HCT116 (cell line): ENCODE results near the gene NEDD4. TPM values are rescaled to one million over a fixed set of nuclear protein-coding genes. Genes with fewer than 3 reads are reported as not detected.

Source experiments
- ATAC-seq: fragments of 200-7000 bp; cut with Tn5 transposase; 2 replicates; pipeline ENCODE4 v1.9.1; 2020; ENCODE audit warnings: mild to moderate bottlenecking, moderate library complexity
- BruUV-seq: library from RNA; stranded (reverse); fragments of 400-500 nt; replicated peaks from 2 replicates; lab custom pipeline; 2021; lab: Mats Ljungman, UMichigan
- CTCF ChIA-PET: fragments of 300-600 bp; sonication (Branson Sonifier 250); formaldehyde crosslinking; loops from one replicate; lab custom pipeline; 2021; ENCODE audit warnings: antibody characterized with exemption; lab: Charles Lee
- POLR2A ChIA-PET: fragments of 300-600, 350-600 bp; sonication (Branson Sonifier 250); formaldehyde crosslinking; loops from one replicate; lab custom pipeline; 2021; ENCODE audit warnings: antibody characterized with exemption; lab: Charles Lee
- RAD21 ChIA-PET, 2 experiments: fragments of 300-600 bp; sonication (Branson Sonifier 250); formaldehyde crosslinking; loops; one replicate each; lab custom pipeline; 2023; ENCODE audit warnings: low total read pairs in 2 of 2; ENCODE audit not compliant: uncharacterized antibody in 2 of 2, unreplicated experiment in 2 of 2, low non-redundant PET in 1 of 2; lab: Charles Lee
- DNase-seq: peaks from one replicate; pipeline ENCODE4 v3.0.0-alpha.2; 2010; ENCODE audit warnings: low read depth, low spot score
- H2AFZ ChIP-seq: fragments of 200-600 bp; shearing (Covaris generic), sonication (generic); 2 replicates; pipeline ENCODE4 v1.6.1; 2017; ENCODE audit warnings: low read depth, mixed run types, mixed read lengths, antibody characterized with exemption, low read length; ENCODE audit not compliant: poor library complexity, severe bottlenecking
- H3K27ac ChIP-seq: 2 replicates; pipeline ENCODE4 v1.5.1; 2012; ENCODE audit warnings: low read depth, low read length
- H3K27me3 ChIP-seq: fragments of 200-600 bp; sonication (generic); 2 replicates; pipeline ENCODE4 v1.6.1; 2016; ENCODE audit warnings: mixed run types, low read length, mixed read lengths; ENCODE audit not compliant: insufficient read depth
- H3K36me3 ChIP-seq, 2 experiments: fragments of 200-500 bp in 1 of 2; fragments of 200-600 bp in 1 of 2; sonication (Bioruptor generic) in 1 of 2; sonication (generic) in 1 of 2; 2 replicates each; pipeline versions ENCODE4 v1.5.1 to v1.6.1; 2014 to 2016; ENCODE audit warnings: low read length in 2 of 2, inconsistent platforms in 1 of 2, mixed read lengths in 1 of 2, mixed run types in 1 of 2; ENCODE audit not compliant: insufficient read depth in 2 of 2, control insufficient read depth in 1 of 2
- H3K4me1 ChIP-seq, 2 experiments: fragments of 200-600 bp in 1 of 2; sonication (generic) in 1 of 2; 2 replicates each; pipeline versions ENCODE4 v1.5.1 to v1.6.1; 2012 to 2017; ENCODE audit warnings: low read length in 2 of 2, inconsistent platforms in 1 of 2, mild to moderate bottlenecking in 1 of 2, mixed read lengths in 1 of 2, mixed run types in 1 of 2, moderate library complexity in 1 of 2; ENCODE audit not compliant: insufficient read depth in 2 of 2, control insufficient read depth in 1 of 2
- H3K4me2 ChIP-seq: fragments of 200-600 bp; sonication (generic); 2 replicates; pipeline ENCODE4 v1.6.1; 2017; ENCODE audit warnings: mixed run types, low read length, mixed read lengths
- H3K4me3 ChIP-seq, 2 experiments: fragments of 200-600 bp in 1 of 2; sonication (generic) in 1 of 2; replicated peaks in 1 of 2; 2 replicates each; pipeline ENCODE4 v1.5.1; 2011 to 2016; ENCODE audit warnings: low read length in 2 of 2, control low read depth in 1 of 2, low read depth in 1 of 2, mild to moderate bottlenecking in 1 of 2, mixed read lengths in 1 of 2, mixed run types in 1 of 2
- H3K79me2 ChIP-seq: fragments of 200-600 bp; sonication (generic); 2 replicates; pipeline ENCODE4 v1.6.1; 2017; ENCODE audit warnings: mild to moderate bottlenecking, mixed run types, low read length, moderate library complexity, mixed read lengths; ENCODE audit not compliant: insufficient read depth
- H3K9ac ChIP-seq: fragments of 200-600 bp; sonication (generic); 2 replicates; pipeline ENCODE4 v1.6.1; 2016; ENCODE audit warnings: low read length, mixed read lengths
- H3K9me2 ChIP-seq: fragments of 200-600 bp; sonication (generic), shearing (Covaris generic); 2 replicates; pipeline ENCODE4 v1.6.1; 2017; ENCODE audit warnings: mixed run types, mild to moderate bottlenecking, moderate library complexity; ENCODE audit not compliant: insufficient read depth
- H3K9me3 ChIP-seq, 2 experiments: fragments of 200-500 bp in 1 of 2; fragments of 200-600 bp in 1 of 2; sonication (Bioruptor generic) in 1 of 2; sonication (generic) in 1 of 2; 2 replicates each; pipeline ENCODE4 v1.6.1; 2014 to 2017; ENCODE audit warnings: low read length in 2 of 2, mixed read lengths in 2 of 2, inconsistent platforms in 1 of 2, low read depth in 1 of 2, mild to moderate bottlenecking in 1 of 2, mixed run types in 1 of 2, moderate library complexity in 1 of 2; ENCODE audit not compliant: control insufficient read depth in 1 of 2, insufficient read depth in 1 of 2
- H4K20me1 ChIP-seq: fragments of 200-600 bp; sonication (generic), shearing (Covaris generic); 2 replicates; pipeline ENCODE4 v1.6.1; 2017; ENCODE audit warnings: mixed run types, mild to moderate bottlenecking, moderate library complexity; ENCODE audit not compliant: insufficient read depth
- EGR1 ChIP-seq: IDR thresholded peaks from 2 replicates; pipeline ENCODE4 v1.6.1; 2012; ENCODE audit warnings: low read depth
- ELF1 ChIP-seq: IDR thresholded peaks from 2 replicates; pipeline ENCODE4 v1.6.1; 2012; ENCODE audit warnings: low read depth, borderline replicate concordance
- EZH2 ChIP-seq: fragments of 200-600 bp; sonication (generic); IDR thresholded peaks from 2 replicates; pipeline ENCODE4 v1.6.1; 2017; ENCODE audit warnings: antibody characterized with exemption, mixed run types
- EZH2phosphoT487 ChIP-seq: fragments of 200-600 bp; IDR thresholded peaks from 2 replicates; pipeline ENCODE4 v1.6.1; 2018; ENCODE audit warnings: antibody characterized with exemption, borderline replicate concordance
- FOSL1 ChIP-seq: IDR thresholded peaks from 2 replicates; pipeline ENCODE4 v1.6.1; 2012; ENCODE audit warnings: low read depth
- JUND ChIP-seq: IDR thresholded peaks from 2 replicates; pipeline ENCODE4 v1.6.1; 2012
- POLR2A ChIP-seq: IDR thresholded peaks from 2 replicates; pipeline ENCODE4 v1.7.0; 2011; ENCODE audit warnings: borderline replicate concordance; ENCODE audit not compliant: insufficient read depth, insufficient read length; ENCODE audit errors: extremely low read depth
- POLR2AphosphoS5 ChIP-seq: IDR thresholded peaks from 2 replicates; pipeline ENCODE4 v1.6.1; 2011; ENCODE audit warnings: mild to moderate bottlenecking, low read depth, low read length, moderate library complexity
- RAD21 ChIP-seq: IDR thresholded peaks from 2 replicates; pipeline ENCODE4 v1.6.1; 2012; ENCODE audit warnings: low read depth, mild to moderate bottlenecking
- SIN3A ChIP-seq: IDR thresholded peaks from 2 replicates; pipeline ENCODE4 v1.6.1; 2012; ENCODE audit warnings: low read depth
- SP1 ChIP-seq: IDR thresholded peaks from 2 replicates; pipeline ENCODE4 v1.6.1; 2012; ENCODE audit warnings: low read depth
- SRF ChIP-seq: IDR thresholded peaks from 2 replicates; pipeline ENCODE4 v1.6.1; 2012; ENCODE audit warnings: low read depth
- TCF7L2 ChIP-seq: IDR thresholded peaks from 2 replicates; pipeline ENCODE4 v1.7.0; 2011; ENCODE audit warnings: borderline replicate concordance, inconsistent platforms; ENCODE audit not compliant: insufficient read depth, insufficient read length; ENCODE audit errors: extremely low read depth
- YY1 ChIP-seq: IDR thresholded peaks from 2 replicates; pipeline ENCODE4 v1.6.1; 2011; ENCODE audit warnings: low read length, low read depth, moderate library complexity, mild to moderate bottlenecking; ENCODE audit not compliant: insufficient replicate concordance; ENCODE audit errors: extremely low read depth
- ZFX ChIP-seq: fragments of 450-650 bp; IDR thresholded peaks from 2 replicates; pipeline ENCODE4 v1.6.1; 2017
- intact Hi-C: fragments of 100-400 bp; cut with micrococcal nuclease; formaldehyde crosslinking; loops from 2 replicates; pipeline ENCODE4 v1.10.0; 2022
- total RNA-seq: library from RNA; stranded (reverse); gene quantifications from one replicate; pipeline ENCODE4 v1.2.1, GENCODE V29; 2021; ENCODE audit not compliant: unreplicated experiment
- TF ChIP-seq, protein P1 (sequence below): IDR thresholded peaks from 2 replicates; pipeline ENCODE4 v1.6.1; 2011; ENCODE audit warnings: mild to moderate bottlenecking, low read length, moderate library complexity; ENCODE audit not compliant: insufficient replicate concordance; ENCODE audit errors: extremely low read depth
- TF ChIP-seq, protein P2 (sequence below): IDR thresholded peaks from 2 replicates; pipeline ENCODE4 v1.6.1; 2012
- TF ChIP-seq, protein P3 (sequence below), 3 experiments: fragments of 200-600 bp in 1 of 3; sonication (generic) in 1 of 3; IDR thresholded peaks in 2 of 3; conservative IDR thresholded peaks in 1 of 3; 2 replicates each; pipeline ENCODE4 v1.5.1; 2012 to 2017; ENCODE audit warnings: low read depth in 2 of 3, low read length in 2 of 3, antibody characterized with exemption in 1 of 3, borderline replicate concordance in 1 of 3, control low read depth in 1 of 3, mild to moderate bottlenecking in 1 of 3, mixed read lengths in 1 of 3, mixed run types in 1 of 3, moderate library complexity in 1 of 3; ENCODE audit not compliant: insufficient read depth in 1 of 3
- TF ChIP-seq, protein P4 (sequence below): IDR thresholded peaks from 2 replicates; pipeline ENCODE4 v1.6.1; 2012; ENCODE audit warnings: low read depth

The NEDD4 gene
- total RNA-seq, 1 experiment from 2014 or later: 13.7 TPM

DNA sequence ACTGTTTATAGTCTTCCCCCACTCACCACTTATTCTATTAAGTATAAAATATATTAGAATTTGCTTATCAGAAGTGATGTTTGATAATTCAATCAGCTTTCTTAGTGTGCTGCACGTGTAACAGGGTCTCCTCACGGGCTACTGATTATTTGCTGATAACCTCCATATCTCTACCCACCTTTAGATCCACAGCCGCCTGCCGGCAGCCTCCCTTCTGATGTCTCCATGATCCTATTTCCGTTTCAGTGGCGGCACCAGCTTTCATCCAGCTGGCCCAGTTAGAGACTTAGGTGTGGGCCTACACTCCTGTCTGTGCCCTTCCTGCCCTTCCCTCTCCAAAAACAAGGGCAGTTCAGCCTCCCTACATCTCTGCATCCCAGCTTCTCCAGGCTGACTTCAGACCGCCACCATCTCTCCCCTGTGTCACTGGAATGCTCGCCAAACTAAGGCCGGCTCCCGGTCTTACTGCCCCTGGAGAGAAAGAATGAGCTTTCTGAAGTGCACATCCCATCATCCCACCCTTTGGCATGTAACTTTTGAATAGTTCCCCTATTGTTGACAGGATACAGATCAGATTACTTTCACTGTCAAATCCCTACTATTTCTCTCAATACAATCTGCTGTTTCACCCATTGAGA is 173.9 kb downstream of the NEDD4 start:
- no peaks in the 10 kb centered on the region for H3K27me3 ChIP-seq
- H3K9me3 ChIP-seq: no peaks in the 10 kb centered on the region
- no peak overlapping the region for H3K9ac ChIP-seq
- H3K9me2 ChIP-seq: no peaks in the 10 kb centered on the region
- H4K20me1 ChIP-seq: no peaks in the 10 kb centered on the region
- no peaks in the 10 kb centered on the region for H3K36me3 ChIP-seq
- BruUV-seq: no TSS peak
- no peak overlapping the region for H3K4me3 ChIP-seq
- RAD21 ChIA-PET: no interaction called here
- CTCF ChIA-PET: interaction anchor here (2.0 kb wide), 1 partner anchor 26 kb away, joined by 7 read pairs; no protein-coding TSS in a partner anchor
- no peaks in the 10 kb centered on the region for H3K4me1 ChIP-seq
- H2AFZ ChIP-seq: no peak overlapping the region
- TF ChIP-seq SP1 (no peak), SRF (no peak), ZFX (no peak), SIN3A (no peak), JUND (no peak), FOSL1 (no peak), ELF1 (no peak), POLR2AphosphoS5 (no peak), EZH2 (no peak), TCF7L2 (no peak), EZH2phosphoT487 (no peak), RAD21 (no peak), EGR1 (no peak), POLR2A (no peak), YY1 (no peak)
- TF ChIP-seq, protein P1, sequence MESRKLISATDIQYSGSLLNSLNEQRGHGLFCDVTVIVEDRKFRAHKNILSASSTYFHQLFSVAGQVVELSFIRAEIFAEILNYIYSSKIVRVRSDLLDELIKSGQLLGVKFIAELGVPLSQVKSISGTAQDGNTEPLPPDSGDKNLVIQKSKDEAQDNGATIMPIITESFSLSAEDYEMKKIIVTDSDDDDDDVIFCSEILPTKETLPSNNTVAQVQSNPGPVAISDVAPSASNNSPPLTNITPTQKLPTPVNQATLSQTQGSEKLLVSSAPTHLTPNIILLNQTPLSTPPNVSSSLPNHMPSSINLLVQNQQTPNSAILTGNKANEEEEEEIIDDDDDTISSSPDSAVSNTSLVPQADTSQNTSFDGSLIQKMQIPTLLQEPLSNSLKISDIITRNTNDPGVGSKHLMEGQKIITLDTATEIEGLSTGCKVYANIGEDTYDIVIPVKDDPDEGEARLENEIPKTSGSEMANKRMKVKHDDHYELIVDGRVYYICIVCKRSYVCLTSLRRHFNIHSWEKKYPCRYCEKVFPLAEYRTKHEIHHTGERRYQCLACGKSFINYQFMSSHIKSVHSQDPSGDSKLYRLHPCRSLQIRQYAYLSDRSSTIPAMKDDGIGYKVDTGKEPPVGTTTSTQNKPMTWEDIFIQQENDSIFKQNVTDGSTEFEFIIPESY: no peak
- TF ChIP-seq, protein P2, sequence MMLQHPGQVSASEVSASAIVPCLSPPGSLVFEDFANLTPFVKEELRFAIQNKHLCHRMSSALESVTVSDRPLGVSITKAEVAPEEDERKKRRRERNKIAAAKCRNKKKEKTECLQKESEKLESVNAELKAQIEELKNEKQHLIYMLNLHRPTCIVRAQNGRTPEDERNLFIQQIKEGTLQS: no peak
- TF ChIP-seq, protein P3, sequence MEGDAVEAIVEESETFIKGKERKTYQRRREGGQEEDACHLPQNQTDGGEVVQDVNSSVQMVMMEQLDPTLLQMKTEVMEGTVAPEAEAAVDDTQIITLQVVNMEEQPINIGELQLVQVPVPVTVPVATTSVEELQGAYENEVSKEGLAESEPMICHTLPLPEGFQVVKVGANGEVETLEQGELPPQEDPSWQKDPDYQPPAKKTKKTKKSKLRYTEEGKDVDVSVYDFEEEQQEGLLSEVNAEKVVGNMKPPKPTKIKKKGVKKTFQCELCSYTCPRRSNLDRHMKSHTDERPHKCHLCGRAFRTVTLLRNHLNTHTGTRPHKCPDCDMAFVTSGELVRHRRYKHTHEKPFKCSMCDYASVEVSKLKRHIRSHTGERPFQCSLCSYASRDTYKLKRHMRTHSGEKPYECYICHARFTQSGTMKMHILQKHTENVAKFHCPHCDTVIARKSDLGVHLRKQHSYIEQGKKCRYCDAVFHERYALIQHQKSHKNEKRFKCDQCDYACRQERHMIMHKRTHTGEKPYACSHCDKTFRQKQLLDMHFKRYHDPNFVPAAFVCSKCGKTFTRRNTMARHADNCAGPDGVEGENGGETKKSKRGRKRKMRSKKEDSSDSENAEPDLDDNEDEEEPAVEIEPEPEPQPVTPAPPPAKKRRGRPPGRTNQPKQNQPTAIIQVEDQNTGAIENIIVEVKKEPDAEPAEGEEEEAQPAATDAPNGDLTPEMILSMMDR (IDR thresholded peaks at IDR 0.05 in 2 of 3, conservative IDR thresholded peaks at IDR 0.05 in 1 of 3; ENCODE audit: borderline replicate concordance in 1 of 3, insufficient read depth in 1 of 3, low read depth in 2 of 3, low read length in 2 of 3): no peak
- TF ChIP-seq, protein P4, sequence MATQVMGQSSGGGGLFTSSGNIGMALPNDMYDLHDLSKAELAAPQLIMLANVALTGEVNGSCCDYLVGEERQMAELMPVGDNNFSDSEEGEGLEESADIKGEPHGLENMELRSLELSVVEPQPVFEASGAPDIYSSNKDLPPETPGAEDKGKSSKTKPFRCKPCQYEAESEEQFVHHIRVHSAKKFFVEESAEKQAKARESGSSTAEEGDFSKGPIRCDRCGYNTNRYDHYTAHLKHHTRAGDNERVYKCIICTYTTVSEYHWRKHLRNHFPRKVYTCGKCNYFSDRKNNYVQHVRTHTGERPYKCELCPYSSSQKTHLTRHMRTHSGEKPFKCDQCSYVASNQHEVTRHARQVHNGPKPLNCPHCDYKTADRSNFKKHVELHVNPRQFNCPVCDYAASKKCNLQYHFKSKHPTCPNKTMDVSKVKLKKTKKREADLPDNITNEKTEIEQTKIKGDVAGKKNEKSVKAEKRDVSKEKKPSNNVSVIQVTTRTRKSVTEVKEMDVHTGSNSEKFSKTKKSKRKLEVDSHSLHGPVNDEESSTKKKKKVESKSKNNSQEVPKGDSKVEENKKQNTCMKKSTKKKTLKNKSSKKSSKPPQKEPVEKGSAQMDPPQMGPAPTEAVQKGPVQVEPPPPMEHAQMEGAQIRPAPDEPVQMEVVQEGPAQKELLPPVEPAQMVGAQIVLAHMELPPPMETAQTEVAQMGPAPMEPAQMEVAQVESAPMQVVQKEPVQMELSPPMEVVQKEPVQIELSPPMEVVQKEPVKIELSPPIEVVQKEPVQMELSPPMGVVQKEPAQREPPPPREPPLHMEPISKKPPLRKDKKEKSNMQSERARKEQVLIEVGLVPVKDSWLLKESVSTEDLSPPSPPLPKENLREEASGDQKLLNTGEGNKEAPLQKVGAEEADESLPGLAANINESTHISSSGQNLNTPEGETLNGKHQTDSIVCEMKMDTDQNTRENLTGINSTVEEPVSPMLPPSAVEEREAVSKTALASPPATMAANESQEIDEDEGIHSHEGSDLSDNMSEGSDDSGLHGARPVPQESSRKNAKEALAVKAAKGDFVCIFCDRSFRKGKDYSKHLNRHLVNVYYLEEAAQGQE: no peak
- H3K79me2 ChIP-seq: no peaks in the 10 kb centered on the region
- H3K4me2 ChIP-seq: no peak overlapping the region
- no peak for DNase-seq
- intact Hi-C loops: no loop called here
- H3K27ac ChIP-seq: no peak overlapping the region
- ATAC-seq: no peak
- POLR2A ChIA-PET: no interaction called here
